Stomach (tissue), 4 donors: ENCODE data around the gene HEPHL1.

Experiments used
- POLR2AphosphoS5 ChIP-seq, 3 donors: sonication (generic); formaldehyde crosslinking; IDR thresholded peaks; one replicate each; pipeline ENCODE4 v1.6.1; 2016; ENCODE audit warnings: antibody characterized with exemption in 3 of 3
- TF ChIP-seq, protein P1 (sequence below), 7 experiments: fragments of 450-650 bp in 4 of 7; fragments of 200-600 bp in 3 of 7; sonication (generic) in 3 of 7; IDR thresholded peaks; one replicate each; pipeline ENCODE4 v1.5.1; 2016 to 2019; ENCODE audit warnings: antibody characterized with exemption in 7 of 7, control low read depth in 2 of 7, mild to moderate bottlenecking in 1 of 7

DNA sequence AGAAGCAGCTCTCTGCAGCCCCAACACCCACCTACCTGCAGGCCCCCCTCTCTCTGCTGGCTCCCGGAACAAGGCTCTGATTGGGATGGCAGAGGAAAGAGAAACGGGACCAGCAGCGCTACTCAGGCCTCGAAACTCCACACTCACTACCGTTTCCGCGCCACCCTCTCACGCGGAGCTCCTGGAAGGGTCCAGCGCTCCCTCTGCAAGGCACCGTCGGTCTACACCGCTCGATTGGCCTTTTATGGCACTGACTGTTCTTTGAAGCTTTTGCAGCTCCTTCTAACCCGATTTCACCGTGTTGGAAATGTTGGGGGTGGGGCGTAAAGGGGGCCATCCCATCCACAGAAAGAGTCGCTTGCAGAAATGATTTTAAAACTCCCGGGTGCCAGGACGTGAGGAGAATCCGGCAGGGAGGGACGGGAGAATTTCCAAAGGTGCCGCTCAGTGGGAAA, 107.2 kb downstream of the HEPHL1 start:
- TF ChIP-seq, protein P1, sequence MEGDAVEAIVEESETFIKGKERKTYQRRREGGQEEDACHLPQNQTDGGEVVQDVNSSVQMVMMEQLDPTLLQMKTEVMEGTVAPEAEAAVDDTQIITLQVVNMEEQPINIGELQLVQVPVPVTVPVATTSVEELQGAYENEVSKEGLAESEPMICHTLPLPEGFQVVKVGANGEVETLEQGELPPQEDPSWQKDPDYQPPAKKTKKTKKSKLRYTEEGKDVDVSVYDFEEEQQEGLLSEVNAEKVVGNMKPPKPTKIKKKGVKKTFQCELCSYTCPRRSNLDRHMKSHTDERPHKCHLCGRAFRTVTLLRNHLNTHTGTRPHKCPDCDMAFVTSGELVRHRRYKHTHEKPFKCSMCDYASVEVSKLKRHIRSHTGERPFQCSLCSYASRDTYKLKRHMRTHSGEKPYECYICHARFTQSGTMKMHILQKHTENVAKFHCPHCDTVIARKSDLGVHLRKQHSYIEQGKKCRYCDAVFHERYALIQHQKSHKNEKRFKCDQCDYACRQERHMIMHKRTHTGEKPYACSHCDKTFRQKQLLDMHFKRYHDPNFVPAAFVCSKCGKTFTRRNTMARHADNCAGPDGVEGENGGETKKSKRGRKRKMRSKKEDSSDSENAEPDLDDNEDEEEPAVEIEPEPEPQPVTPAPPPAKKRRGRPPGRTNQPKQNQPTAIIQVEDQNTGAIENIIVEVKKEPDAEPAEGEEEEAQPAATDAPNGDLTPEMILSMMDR (IDR thresholded peaks at IDR 0.05) = no peak
- no peak for TF ChIP-seq POLR2AphosphoS5 (IDR thresholded peaks at IDR 0.05)
